ENCODE measurements around the gene CEMIP2.

CEMIP2 gene

DNA sequence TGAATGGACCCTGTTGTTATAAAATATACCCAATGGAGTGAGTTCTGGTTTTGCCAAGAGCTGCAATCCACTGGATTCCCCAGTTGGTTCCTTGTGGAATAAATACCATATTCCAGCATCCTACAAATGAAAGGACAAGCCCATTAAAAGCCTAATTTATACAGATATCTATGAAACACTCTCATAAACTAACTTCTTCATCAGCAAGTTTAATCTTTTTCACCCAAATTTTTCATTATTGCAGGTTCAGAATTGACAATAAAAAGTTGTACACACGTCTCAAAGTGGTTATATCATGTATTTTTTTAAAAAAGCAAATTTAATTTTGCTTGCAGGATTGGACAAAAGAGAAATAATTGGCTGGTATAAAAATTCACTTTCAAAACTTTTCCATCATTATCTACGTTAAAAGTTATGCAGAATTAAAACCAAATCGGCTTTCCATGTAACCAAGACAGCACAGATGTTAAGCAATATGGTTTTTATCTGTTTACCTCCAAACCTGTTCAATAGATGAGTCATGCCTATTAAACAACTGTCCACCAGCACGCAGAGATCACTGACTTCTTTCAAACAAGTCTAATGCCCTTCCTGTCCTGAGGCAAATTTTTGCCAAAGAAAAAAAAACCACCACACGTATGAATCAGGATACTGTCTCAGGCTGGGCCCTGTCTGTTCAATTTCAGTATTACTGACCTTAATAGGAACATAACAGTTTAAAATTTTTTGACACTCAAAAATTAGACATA, 42.5 kb downstream of the CEMIP2 start:
- Histone ChIP-seq H3K27ac (no peak overlapping the region), H4K20me1 (ENCODE audit: insufficient read depth) (no peaks in the 10 kb centered on the region), H3K4me2 (no peak overlapping the region), H3K79me2 (ENCODE audit: insufficient read depth, low read depth) (no peaks in the 10 kb centered on the region), H2AFZ (ENCODE audit: low read depth) (no peak overlapping the region), H3K27me3 (ENCODE audit: insufficient read depth, low read depth) (no peaks in the 10 kb centered on the region), H3K36me3 (ENCODE audit: insufficient read depth) (no peaks in the 10 kb centered on the region), H3K4me1 (ENCODE audit: low read depth, poor library complexity, severe bottlenecking) (no peaks in the 10 kb centered on the region), H3K9ac (no peak overlapping the region), H3K4me3 (IDR thresholded peaks at IDR 0.05; ENCODE audit: insufficient read depth, low read depth, low read length) (no peak overlapping the region)
- TF ChIP-seq, protein P1, sequence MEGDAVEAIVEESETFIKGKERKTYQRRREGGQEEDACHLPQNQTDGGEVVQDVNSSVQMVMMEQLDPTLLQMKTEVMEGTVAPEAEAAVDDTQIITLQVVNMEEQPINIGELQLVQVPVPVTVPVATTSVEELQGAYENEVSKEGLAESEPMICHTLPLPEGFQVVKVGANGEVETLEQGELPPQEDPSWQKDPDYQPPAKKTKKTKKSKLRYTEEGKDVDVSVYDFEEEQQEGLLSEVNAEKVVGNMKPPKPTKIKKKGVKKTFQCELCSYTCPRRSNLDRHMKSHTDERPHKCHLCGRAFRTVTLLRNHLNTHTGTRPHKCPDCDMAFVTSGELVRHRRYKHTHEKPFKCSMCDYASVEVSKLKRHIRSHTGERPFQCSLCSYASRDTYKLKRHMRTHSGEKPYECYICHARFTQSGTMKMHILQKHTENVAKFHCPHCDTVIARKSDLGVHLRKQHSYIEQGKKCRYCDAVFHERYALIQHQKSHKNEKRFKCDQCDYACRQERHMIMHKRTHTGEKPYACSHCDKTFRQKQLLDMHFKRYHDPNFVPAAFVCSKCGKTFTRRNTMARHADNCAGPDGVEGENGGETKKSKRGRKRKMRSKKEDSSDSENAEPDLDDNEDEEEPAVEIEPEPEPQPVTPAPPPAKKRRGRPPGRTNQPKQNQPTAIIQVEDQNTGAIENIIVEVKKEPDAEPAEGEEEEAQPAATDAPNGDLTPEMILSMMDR (conservative IDR thresholded peaks at IDR 0.05; ENCODE audit: low read depth, low read length): no peak

GRCh38 chr9:71721855-71722254, 46.5 kb downstream of the CEMIP2 start:
- Histone ChIP-seq H3K9ac (no peak overlapping the region), H3K27me3 (ENCODE audit: insufficient read depth, low read depth) (no peaks in the 10 kb centered on the region), H3K4me1 (ENCODE audit: low read depth, poor library complexity, severe bottlenecking) (no peaks in the 10 kb centered on the region), H3K79me2 (ENCODE audit: insufficient read depth, low read depth) (no peaks in the 10 kb centered on the region), H3K27ac (no peak overlapping the region), H3K4me2 (no peak overlapping the region), H3K4me3 (IDR thresholded peaks at IDR 0.05; ENCODE audit: insufficient read depth, low read depth, low read length) (no peak overlapping the region), H3K36me3 (ENCODE audit: insufficient read depth) (no peaks in the 10 kb centered on the region), H2AFZ (ENCODE audit: low read depth) (no peak overlapping the region), H4K20me1 (ENCODE audit: insufficient read depth) (no peaks in the 10 kb centered on the region)
- TF ChIP-seq, protein P1 (conservative IDR thresholded peaks at IDR 0.05; ENCODE audit: low read depth, low read length): no peak

- H3K27me3 ChIP-seq (ENCODE audit: insufficient read depth, low read depth): no peaks in the 10 kb centered on the region
- H3K4me3 ChIP-seq (IDR thresholded peaks at IDR 0.05; ENCODE audit: insufficient read depth, low read depth, low read length): no peak overlapping the region
- H3K27ac ChIP-seq: no peak overlapping the region
- no peak overlapping the region for H3K4me2 ChIP-seq
- TF ChIP-seq, protein P1 (conservative IDR thresholded peaks at IDR 0.05; ENCODE audit: low read depth, low read length): no peak
- no peak overlapping the region for H3K9ac ChIP-seq
- H2AFZ ChIP-seq (ENCODE audit: low read depth): no peak overlapping the region
- no peaks in the 10 kb centered on the region for H3K79me2 ChIP-seq (ENCODE audit: insufficient read depth, low read depth)
- no peaks in the 10 kb centered on the region for H3K36me3 ChIP-seq (ENCODE audit: insufficient read depth)
- H3K4me1 ChIP-seq (ENCODE audit: low read depth, poor library complexity, severe bottlenecking): no peaks in the 10 kb centered on the region
- no peaks in the 10 kb centered on the region for H4K20me1 ChIP-seq (ENCODE audit: insufficient read depth)
These were observed 48.8 kb downstream of the CEMIP2 start for GRCh38 chr9:71719562-71719961.

GRCh38 chr9:71719088-71719487, 49.2 kb downstream of the CEMIP2 start:
- no peaks in the 10 kb centered on the region for H4K20me1 ChIP-seq (ENCODE audit: insufficient read depth)
- H3K4me1 ChIP-seq (ENCODE audit: low read depth, poor library complexity, severe bottlenecking): no peaks in the 10 kb centered on the region
- no peak overlapping the region for H3K27ac ChIP-seq
- H3K9ac ChIP-seq: no peak overlapping the region
- H3K27me3 ChIP-seq (ENCODE audit: insufficient read depth, low read depth): no peaks in the 10 kb centered on the region
- no peaks in the 10 kb centered on the region for H3K36me3 ChIP-seq (ENCODE audit: insufficient read depth)
- TF ChIP-seq, protein P1 (conservative IDR thresholded peaks at IDR 0.05; ENCODE audit: low read depth, low read length): no peak
- no peaks in the 10 kb centered on the region for H3K79me2 ChIP-seq (ENCODE audit: insufficient read depth, low read depth)
- no peak overlapping the region for H3K4me2 ChIP-seq
- no peak overlapping the region for H2AFZ ChIP-seq (ENCODE audit: low read depth)
- H3K4me3 ChIP-seq (IDR thresholded peaks at IDR 0.05; ENCODE audit: insufficient read depth, low read depth, low read length): no peak overlapping the region
